Ovary (tissue), 3 donors: ENCODE results near the gene FAM171A1.

ENCODE experiments used
- CTCF ChIP-seq, 3 donors: fragments of 450-650 bp in 2 of 3; fragments of 200-600 bp in 1 of 3; IDR thresholded peaks; one replicate each; pipeline versions ENCODE4 v1.5.1 to v1.8.0; 2016 to 2022; ENCODE audit warnings: antibody characterized with exemption in 3 of 3, mild to moderate bottlenecking in 1 of 3
- EP300 ChIP-seq: sonication (generic); formaldehyde crosslinking; IDR thresholded peaks from one replicate; pipeline ENCODE4 v1.6.1; 2017; ENCODE audit warnings: antibody characterized with exemption
- POLR2A ChIP-seq: fragments of 450-650 bp; IDR thresholded peaks from one replicate; pipeline ENCODE4 v1.6.1; 2017; ENCODE audit warnings: antibody characterized with exemption, mild to moderate bottlenecking, moderate library complexity
- donor health status: DM: no; HTN: no; CAD: no.

- TF ChIP-seq CTCF (IDR thresholded peaks at IDR 0.05) (no peak), POLR2A (no peak), EP300 (no peak)
These were observed 26.2 kb downstream of the FAM171A1 start for GRCh38 chr10:15344876-15345285.
